GM18868 (cell line): Measurements from ENCODE around the gene CST3.
"Not testable (repeated sequence)": the region's sequence is repeated elsewhere in the genome, so short reads cannot be mapped to it uniquely, and the experiment has no call there.

Experiments
- ATAC-seq: cut with Tn5 transposase; IDR thresholded peaks from one replicate; pipeline ENCODE4 v1.9.1; 2021; ENCODE audit warnings: mild to moderate bottlenecking, moderate library complexity; ENCODE audit not compliant: unreplicated experiment

CST3 gene

DNA sequence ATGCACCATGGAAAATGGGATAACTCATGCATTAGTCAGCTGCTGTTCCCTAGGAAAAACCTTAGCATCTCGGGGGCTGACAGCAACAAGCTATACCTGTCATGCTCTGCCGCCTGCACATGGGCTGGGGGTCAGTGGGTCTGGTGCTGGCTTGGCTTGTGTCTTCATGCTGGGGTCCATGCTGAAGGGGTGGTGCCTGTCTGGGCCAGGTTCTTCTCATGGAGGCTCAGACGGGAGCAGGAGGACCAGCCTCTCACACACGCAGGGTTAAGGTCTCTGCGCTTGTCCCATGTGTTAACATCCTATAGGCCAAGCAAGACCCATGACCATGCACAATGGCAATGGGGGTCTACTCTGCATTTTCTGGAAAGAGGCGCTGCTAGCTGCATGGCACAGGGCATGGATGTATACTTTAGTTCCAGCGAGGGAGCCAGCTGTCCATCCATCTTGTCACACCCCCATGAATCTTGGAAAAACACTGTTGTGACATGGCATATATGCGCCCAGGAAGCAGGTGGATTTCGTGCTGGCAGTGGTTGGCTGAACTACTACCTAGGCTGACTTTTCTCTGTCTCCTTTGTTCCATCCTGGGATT is 24.6 kb upstream of the CST3 start:
- no peak for ATAC-seq

DNA sequence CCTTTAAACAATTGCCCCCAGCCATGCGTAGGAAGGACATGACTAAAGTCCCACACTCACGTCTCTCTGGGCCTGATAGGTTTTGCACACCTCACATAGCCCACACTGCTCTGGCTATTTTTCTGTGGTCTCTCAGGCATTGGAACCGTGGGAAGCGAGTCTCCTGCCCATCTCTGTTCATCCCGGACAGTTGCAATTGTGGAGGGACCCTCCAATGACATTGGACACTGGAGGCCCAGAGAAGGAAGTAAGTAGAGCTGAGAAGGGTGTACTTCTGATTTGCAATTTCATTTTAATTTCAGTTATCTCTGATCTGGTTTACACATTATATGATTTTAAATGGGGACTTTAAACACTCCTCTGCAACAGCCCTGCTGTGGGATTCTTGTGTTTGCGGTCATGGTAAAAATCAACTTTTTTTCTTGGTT is 23.3 kb upstream of the CST3 start:
- no peak for ATAC-seq

DNA sequence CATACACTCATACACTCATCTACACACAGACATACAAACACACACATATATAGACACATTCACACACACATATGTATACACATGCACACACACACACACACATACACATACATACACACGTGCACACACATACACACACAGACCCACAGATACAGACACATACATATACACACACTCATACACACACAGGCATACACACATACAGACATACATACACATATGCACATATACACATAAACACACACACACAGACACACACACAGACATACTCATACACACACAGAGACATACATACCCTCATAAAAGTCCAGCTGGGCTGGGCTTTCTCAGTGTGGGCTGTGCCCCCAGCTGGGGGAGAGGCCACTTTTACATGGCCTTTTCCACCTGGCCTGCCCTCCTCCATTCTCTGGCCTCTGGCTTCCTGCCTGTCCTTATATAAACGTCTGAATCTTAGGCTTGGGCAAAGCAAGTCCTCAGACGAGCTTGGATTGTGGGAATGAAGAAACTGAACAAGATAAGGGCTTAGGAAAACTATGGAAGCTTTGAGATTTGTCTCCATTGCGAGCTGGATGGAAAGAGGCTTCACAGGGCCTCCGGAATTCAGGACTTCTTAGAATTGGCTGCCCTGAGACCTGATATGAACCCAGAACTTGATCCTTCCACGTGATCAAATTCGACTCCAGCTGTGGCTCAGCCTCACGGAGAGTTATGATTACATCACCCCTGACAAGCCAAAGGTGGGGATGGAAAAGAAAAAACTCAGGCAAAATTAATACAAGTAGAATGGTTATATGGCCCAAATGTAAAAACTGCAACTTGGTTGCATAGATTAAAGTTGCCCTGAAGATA is 22.5 kb upstream of the CST3 start:
- no peak for ATAC-seq

DNA sequence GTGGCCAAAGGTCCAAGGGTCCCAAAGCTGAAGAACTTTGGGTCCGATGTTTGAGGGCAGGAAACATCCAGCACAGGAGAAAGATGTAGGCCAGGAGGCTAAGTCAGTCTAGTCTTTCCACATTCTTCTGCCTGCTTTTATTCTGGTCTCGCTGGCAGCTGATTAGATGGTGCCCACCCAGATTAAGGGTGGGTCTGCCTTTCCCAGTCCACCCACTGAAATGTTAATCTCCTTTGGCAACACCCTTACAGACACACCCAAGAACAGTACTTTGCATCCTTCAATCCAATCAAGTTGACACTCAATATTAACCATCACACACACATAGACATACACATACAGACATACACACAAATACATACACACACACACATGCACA is 21.8 kb upstream of the CST3 start:
- ATAC-seq: not testable (repeated sequence)

DNA sequence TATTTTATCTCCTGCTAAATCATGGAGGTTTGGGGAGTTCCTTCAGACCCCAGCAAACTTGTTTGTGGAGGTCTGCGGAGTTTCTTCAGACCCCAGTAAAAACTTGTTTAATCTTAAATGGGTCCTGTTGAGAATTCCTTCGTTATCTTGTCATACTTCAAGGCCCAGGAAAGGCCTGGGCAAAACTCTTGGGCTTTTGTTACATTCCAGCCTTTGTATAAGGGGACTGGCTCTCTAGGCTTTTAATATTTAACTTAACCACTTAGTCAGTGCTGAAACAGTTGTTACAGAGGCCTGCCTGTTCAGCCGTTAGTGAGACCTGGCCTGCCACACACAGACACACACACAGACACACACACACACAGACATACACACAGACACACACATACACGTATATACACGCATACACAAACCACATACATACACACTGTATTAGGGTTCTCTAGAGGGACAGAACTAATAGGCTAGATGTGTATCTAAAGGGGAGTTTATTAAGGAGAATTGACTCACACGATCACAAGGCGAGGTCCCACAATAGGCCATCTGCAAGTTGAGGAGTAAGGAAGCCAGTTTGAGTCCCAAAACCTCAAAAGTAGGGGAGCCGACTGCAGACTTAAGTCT is 21.3 kb upstream of the CST3 start:
- no peak for ATAC-seq

DNA sequence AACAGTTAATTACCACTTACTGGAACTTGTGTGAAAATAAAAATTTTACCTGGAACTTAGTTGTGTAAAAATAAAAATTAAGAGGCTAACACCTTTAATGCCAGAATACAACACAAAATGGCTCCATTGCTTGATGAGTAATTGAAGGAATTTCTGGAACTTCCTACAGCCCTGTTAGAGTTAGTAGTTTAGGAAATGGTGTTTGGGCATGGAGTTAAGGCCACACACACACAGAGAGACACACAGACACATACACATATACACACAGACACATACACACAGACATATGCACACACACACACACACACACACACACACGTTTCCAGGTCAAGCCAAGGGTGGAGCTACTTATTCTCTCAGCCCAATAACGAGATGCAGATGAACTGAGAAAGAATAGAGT is 20.6 kb upstream of the CST3 start:
- ATAC-seq: no peak

DNA sequence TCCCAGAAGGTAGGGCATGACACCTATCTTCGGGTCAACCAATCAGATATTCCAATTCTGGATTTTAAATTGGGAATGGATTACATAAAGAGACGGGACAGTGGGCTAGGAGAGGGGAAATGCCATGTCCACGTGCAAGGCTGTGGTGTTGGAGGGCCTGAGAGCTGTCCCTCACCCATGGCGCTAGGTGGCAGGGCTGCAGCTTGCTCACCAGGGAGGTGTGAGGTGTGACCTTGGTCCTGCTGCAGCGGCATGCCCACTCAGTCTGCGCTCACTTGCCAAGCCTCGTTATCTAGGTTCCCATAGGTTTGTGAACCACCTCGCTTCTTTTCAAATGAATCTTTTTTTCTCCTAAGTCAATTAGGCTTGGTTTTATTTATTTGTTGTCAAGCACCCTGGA is 19.4 kb upstream of the CST3 start:
- ATAC-seq: no peak

DNA sequence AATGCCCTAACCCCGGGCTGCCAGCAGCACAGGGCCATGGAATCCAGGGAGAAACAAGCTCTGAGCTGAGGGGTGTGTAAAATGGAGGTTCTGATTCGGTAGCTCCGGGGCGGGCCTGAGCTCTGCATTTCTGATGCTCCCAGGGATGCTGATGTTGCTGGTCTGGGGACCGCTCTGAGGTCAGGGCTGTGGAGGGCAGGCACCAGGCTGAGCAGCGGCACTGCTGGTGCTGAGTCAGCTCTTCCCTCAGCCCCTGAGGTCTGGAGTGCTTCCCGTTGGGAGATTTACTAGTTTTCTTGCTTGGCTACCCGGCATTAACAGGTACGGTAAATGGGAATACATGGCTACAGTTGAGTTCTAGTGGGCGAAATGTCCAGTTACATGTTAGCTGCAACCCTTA is 18.6 kb upstream of the CST3 start:
- no peak for ATAC-seq

DNA sequence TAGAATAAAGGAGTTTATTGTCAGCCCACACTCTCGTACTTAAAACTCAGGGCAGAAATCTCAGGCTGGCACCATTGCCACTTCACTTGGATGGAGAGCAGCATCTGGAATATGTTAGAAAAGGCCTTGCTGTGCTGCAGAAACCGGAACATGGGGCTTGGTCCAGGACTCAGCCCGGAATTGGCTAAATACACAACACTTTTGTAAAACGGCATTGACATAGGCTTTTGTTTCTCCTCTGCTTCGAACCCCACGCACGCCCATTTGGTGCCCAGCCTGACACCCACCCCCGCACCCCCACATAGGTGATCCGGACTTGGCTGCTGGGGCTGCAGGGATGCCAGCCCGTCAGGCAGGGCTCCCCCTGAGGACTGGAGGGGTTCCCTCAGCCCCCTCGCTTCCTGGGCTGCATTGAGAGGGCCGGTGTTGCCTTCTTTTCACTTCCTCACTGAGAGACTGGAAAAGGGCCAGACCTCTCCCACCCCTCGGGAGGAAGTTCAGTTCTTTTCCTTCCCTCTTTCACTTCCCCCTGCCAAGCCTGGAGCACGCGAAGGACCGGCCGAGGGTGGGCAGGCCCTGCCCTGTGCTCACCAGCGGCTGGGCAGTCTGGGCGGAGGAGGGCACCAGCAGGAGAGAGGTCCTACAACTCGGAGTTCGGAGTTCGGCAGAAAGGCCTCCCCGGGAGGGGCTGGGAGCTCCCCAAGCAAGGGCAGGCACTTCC is 17.9 kb upstream of the CST3 start:
- ATAC-seq: no peak

DNA sequence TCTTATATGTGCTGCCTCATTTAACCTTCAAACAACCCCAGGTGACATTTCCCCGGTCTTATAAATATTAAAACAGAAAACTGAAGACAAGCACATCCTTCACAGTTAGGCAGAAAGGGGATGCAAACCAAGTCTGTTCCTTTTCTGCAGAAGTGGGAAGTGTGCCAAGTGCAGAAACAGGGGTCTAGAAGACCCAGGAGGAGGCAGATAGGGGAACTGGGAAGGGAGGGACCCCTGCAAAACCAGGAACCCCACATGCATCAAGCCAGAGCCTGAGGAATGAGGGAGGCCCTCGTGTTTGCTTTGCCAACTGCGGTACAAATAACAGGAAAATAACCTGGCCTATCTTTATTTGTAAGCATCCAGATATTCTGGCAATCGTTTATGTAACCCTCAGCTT is 17.0 kb upstream of the CST3 start:
- ATAC-seq: no peak

DNA sequence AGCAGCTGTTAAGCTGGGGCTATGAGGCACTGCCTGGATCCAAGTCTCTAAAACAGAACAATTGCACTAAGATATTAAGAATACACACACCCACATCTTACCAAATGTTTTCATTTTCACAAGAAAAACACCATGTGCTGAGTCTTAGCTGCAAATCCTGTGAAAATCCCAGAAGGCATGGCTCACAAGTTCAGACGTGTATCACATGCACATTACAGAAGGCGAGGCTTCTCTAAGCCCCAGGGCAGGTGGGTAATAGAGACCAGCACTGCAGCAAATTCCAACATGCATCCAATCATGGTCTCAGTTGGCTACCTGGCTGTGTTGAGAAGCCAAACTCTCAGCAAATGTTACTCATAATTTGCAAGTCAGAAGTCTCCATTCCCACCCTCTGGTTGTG is 16.2 kb upstream of the CST3 start:
- ATAC-seq: no peak

DNA sequence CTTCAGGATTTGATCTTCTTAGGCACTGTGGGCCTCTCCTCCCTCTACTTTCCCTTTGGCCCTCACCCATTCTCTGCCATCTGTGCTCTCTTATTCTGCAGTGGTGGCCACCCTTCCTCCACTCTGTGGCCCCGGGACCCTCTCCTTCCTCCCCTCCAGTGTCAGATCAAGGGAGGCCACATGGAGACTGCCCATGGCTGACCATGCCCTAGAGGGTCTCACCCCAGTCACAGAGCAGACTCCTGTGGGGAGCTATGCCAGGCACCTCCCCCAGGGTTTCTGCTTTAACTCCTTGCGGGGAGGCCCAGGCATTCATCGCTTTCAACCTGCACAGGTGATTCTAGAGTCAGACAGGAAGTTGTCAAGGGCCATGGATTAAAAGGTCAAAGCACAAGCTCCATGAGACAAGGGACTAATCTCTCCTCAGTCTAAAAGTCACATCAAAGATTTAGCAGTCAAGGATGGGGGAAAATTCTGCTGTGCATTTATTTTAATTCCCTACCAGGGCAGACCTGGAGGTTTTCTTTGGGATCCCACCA is 15.7 kb upstream of the CST3 start:
- no peak for ATAC-seq

DNA sequence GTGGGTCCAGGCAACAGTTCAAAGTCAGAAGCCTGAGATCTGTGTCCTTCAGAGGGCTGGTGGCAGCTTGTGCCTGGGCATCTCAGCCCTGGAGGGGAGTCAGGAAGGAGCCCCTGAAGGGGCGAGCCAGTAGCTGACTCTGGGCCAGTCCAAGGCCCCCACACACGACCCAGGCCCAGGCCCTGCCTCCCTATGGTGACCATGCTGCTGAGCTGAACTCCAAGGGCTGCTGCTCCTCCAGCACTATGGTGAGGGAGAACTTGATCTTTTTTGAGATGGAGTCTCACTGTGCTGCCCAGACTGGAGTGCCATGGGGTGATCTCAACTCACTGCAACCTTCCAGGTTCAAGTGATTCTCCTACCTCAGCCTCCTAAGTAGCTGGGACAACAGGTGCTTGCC is 15.2 kb upstream of the CST3 start:
- no peak for ATAC-seq

DNA sequence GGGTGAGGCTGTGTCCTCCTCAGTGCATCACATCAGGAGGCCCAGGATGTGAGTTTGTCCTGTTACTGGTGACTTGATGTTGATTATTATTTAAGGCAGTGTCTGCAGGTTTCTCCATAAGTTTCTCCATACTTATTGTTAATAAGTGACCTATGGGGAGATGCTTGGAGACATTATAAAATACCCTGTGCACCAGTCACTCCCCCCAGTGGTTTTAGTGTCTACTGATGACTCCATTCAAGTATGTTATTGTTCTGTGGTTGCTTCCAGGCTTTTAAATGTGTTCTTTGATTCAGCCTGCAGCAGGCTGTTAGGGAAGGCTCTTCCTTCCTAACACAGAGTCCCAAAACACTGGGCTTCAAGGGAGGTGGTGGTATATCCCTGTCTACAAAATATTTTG is 14.6 kb upstream of the CST3 start:
- no peak for ATAC-seq

DNA sequence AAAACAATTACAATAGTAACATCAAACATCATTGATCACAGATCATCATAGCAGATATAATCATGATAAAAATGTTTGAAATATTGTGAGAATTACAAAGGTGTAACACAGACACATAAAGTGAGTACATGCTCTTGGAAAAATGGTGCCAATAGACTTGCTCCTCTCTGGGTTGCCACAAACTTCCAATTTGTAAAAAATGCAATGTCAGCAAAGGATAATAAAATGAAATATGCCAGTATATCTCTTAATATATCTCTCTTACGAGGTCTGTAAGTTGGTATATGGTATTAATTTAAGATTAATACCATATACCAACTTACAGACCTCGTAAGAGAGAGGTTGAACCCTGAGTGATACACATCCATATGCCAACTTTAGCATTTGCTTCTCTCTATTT is 13.4 kb upstream of the CST3 start:
- no peak for ATAC-seq

DNA sequence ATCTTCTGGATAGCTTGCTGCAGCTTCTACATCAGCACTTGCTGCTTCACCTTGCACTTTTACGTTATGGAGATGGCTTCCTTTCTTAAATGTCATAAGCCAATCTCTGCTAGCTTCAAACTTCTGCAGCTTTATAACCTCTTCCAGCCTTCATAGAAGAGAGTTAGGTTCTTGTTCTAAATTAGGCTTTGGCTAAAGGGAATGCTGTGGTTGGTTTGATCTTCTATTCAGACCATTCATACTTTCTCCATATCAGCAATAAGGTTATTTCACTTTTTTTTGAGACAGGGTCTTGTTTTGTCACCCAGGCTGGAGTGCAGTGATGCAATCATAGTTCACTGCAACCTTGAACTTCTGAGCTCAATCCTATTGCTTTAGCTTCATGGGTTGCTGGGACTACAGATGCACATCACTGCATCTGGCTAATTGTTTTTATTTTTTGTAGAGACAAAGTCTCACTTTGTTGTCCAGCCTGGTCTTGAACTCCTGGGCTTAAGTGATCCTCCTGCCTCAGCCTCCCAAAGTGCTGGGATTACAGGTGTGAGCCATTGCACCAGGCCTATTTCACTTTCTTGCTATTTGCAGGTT is 12.2 kb upstream of the CST3 start:
- ATAC-seq: no peak

DNA sequence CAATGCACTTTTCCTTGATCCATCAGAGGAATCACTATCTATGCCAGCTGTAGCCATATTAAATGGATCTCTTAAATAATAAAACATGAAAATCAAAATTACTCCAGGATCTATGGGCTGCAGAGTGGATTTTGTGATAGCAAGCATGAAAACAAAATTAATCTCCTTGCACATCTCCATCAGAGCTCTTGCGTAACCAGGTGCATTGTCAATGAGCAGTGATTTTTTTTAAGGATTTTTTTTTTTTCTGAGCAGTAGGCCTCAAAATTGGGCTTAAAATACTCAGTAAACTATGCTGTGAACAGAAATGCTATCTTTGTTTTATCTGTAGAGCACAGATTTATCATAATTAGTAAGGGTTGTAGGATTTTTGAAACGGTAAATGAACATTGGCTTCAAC is 11.5 kb upstream of the CST3 start:
- ATAC-seq: no peak

DNA sequence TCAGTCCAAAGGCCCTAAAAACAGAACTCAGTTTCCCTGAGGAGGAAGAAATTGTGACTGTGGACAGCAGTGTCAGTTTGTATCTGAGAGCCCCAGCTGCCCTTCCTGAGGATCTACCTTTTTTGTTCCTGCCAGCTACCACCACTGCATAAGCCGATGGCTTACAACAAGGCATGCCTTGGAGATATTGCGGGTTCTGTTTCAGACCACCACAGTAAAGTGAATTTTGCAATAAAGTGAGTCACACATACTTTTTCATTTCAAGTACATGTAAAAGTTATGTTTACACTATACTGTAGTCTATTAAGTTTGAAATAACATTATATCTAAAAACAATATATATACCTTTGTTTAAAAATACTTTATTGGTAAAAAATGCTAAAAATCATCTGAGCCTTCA is 9.6 kb upstream of the CST3 start:
- ATAC-seq: no peak

DNA sequence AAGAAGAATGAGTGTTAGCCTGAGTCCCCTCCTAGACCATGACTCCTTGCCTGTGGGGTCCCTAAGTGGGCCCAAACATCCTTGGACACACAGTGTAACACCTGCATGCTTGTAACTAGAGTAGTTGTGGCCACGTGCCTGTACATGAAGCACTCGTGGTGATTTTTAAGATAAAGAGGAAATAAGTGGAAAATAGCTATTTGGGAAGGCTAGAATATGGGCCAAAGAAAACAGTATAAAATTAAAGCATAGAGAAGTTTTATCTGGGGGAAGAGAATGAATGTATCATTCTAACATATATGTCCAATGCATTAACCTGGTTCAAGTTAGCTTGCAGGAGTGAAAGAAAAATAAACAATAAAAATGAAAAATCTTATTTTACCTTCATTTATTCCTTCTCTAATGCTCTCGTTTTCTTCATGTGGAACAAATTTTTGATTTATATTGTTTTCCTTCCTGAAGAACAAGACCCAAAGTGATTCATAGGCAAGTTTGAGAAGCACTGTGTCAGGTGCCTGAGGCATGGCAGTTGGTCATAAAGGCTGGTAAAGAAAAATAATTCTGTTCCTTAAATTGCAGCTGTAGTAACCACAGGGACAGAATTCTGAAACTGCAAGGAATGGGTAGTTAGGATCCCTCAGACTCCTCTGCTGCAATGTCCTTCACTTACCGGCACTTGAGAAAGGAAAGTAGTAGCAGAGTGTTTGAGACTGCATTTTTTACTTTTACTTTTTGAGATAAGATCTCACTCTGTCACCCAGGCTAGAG is 8.5 kb upstream of the CST3 start:
- no peak for ATAC-seq

DNA sequence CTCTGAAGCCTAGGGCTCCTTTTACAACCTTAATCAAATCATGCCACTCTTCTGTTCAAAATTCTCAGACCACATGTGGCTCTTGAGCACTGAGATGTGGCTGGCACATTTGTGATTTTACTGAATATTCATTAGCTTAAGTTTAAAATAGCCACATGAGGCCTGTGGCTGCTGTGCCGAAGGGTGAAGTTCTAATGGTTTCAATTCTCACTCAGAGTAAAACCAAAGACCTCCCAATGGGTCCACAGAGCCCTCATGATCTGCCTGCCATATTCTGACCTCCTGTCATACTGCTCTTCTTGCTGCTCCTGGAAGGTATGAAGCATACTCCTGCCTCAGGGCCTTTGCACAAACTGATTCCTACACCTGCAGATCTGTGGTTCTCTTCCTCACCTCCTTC is 7.8 kb upstream of the CST3 start:
- peak; percentile 49 for ATAC-seq
